ENCODE measurements around the gene SERPINA3. TPM values are rescaled to one million over a fixed set of nuclear protein-coding genes. Genes with fewer than 3 reads are reported as not detected.
"Not testable (repeated sequence)": the region's sequence is repeated elsewhere in the genome, so short reads cannot be mapped to it uniquely, and the experiment has no call there.

Gene SERPINA3
- total and polyA plus RNA-seq, 11 donors: 2.7 to 205 (median 23.6) TPM

DNA sequence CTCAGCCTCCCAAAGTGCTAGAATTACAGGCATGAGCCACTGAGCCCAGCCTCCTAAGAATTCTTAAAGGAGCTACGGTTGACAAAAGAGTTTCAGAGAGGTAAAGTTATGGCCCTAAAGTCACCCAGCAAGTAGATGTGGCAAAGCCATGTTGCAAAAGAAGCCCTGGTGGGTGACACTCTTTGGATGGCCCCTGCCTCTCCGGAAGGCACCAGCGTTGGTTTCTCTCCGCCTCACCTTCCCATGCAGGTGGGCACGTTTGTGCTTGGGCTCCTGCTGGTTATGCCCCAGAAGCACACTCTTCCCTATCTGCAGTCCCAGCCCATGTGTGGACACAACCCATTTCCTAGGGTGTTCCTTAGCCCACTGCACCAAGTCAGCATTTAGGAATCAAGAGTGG lies 9.5 kb upstream of the SERPINA3 start:
- WGBS, 4 donors: 79 to 91% (median 89%) methylated on average over 5 of the region's 5 CpGs; no CpG with 5 or more reads in 1 of the 4 donors
- no peaks in the 10 kb centered on the region for H3K9me3 ChIP-seq
- H3K27ac ChIP-seq: peak overlapping the region in 9 of 12 donors; percentile 53 to 79 (median 64)
- TF ChIP-seq, protein P1, sequence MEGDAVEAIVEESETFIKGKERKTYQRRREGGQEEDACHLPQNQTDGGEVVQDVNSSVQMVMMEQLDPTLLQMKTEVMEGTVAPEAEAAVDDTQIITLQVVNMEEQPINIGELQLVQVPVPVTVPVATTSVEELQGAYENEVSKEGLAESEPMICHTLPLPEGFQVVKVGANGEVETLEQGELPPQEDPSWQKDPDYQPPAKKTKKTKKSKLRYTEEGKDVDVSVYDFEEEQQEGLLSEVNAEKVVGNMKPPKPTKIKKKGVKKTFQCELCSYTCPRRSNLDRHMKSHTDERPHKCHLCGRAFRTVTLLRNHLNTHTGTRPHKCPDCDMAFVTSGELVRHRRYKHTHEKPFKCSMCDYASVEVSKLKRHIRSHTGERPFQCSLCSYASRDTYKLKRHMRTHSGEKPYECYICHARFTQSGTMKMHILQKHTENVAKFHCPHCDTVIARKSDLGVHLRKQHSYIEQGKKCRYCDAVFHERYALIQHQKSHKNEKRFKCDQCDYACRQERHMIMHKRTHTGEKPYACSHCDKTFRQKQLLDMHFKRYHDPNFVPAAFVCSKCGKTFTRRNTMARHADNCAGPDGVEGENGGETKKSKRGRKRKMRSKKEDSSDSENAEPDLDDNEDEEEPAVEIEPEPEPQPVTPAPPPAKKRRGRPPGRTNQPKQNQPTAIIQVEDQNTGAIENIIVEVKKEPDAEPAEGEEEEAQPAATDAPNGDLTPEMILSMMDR (IDR thresholded peaks at IDR 0.05): no peak
- no peak for TF ChIP-seq POLR2A (IDR thresholded peaks at IDR 0.05)
- peaks cover 3 to 44% (median 23%) of the 10 kb centered on the region in 12 donors for H3K4me1 ChIP-seq
- no peak overlapping the region for H3K4me3 ChIP-seq
- intact Hi-C loops (cut with DNase I): no loop called here
- no peaks in the 10 kb centered on the region for H3K36me3 ChIP-seq
- no peak for DNase-seq
- H3K27me3 ChIP-seq: no peaks in the 10 kb centered on the region
- ATAC-seq: no peak

DNA sequence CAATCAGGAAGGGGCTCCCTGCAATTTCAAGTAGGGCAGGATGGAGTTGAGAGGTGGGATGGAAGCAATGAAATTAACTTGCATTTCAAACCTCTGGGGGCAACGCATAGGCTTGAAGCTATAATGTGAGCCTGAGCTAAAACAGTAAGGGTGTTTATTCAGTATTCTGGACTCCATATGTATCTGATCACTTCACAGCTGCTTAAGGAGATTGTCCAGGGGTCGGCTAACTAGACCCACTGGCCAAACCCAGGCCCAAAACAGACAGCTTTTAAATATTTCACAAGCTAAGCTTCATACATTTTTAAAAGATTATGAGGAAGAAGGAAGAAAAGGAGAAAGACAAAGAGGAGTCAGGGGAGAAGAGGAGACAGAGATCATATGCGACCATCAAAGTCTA lies 6.8 kb upstream of the SERPINA3 start:
- H3K4me1 ChIP-seq: peaks cover 0 to 23% (median 9%) of the 10 kb centered on the region in 12 donors
- ATAC-seq (no peak), DNase-seq (no peak)
- no peak for TF ChIP-seq POLR2A (IDR thresholded peaks at IDR 0.05)
- intact Hi-C loops (cut with DNase I): no loop called here
- WGBS, 4 donors: 56 to 82% (median 77%) methylated on average over 3 of the region's 3 CpGs
- no peak overlapping the region for H3K4me3 ChIP-seq
- H3K36me3 ChIP-seq: no peaks in the 10 kb centered on the region
- no peak overlapping the region for H3K27ac ChIP-seq
- peaks cover 0 to 3% (median 0%) of the 10 kb centered on the region in 12 donors for H3K9me3 ChIP-seq
- no peaks in the 10 kb centered on the region for H3K27me3 ChIP-seq

DNA sequence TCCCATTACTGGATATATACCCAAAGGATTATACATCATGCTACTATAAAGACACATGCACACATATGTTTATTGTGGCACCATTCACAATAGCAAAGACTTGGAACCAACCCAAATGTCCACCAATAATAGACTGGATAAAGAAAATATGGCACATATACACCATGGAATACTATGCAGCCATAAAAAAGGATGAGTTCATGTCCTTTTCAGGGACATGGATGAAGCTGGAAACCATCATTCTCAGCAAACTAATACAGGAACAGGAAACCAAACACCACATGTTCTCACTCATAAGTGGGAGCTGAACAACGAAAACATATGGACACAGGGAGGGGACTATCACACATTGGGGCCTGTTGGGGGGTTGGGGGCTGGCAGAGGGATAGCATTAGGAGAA lies 3.2 kb upstream of the SERPINA3 start:
- H3K4me1 ChIP-seq: peaks cover 0 to 10% (median 0%) of the 10 kb centered on the region in 12 donors
- H3K27ac ChIP-seq; H3K9me3 ChIP-seq; H3K36me3 ChIP-seq; ATAC-seq; H3K4me3 ChIP-seq; H3K27me3 ChIP-seq; DNase-seq; intact Hi-C loops (cut with DNase I): not testable (repeated sequence)
- WGBS, 4 donors: 75 to 77% (median 76%) methylated on average over 1 of the region's 1 CpG

DNA sequence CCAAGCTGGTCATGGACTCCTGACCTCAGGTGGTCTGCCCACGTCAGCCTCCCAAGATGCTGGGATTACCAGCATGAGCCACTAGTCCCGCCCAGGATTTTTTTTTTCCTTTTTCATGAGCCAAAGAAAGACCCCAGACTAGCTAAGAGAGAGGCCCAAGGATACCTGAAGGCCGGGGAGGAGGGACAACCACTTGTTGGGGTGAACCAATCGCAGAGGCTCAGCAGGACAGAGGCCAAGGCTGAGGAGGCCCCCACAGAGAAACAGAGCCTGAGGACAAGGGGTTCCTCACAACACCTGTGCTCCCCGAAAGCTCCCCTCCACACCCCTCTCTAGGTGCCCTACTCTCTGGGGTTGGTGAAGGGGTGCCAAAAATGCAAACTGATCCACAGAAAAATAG lies 1.0 kb upstream of the SERPINA3 start:
- Histone ChIP-seq H3K4me1 (peaks cover 0 to 10% (median 0%) of the 10 kb centered on the region in 12 donors), H3K27ac (no peak overlapping the region), H3K4me3 (no peak overlapping the region), H3K9me3 (peaks cover 0 to 3% (median 0%) of the 10 kb centered on the region in 12 donors), H3K27me3 (no peaks in the 10 kb centered on the region), H3K36me3 (no peaks in the 10 kb centered on the region)
- TF ChIP-seq POLR2A (IDR thresholded peaks at IDR 0.05): no peak
- TF ChIP-seq, protein P1 (IDR thresholded peaks at IDR 0.05): no peak
- 75 to 86% (median 82%) methylated on average over 5 of the region's 5 CpGs for WGBS, 4 donors
- intact Hi-C loops (cut with DNase I): no loop called here
- DNase-seq (no peak), ATAC-seq (no peak)

DNA sequence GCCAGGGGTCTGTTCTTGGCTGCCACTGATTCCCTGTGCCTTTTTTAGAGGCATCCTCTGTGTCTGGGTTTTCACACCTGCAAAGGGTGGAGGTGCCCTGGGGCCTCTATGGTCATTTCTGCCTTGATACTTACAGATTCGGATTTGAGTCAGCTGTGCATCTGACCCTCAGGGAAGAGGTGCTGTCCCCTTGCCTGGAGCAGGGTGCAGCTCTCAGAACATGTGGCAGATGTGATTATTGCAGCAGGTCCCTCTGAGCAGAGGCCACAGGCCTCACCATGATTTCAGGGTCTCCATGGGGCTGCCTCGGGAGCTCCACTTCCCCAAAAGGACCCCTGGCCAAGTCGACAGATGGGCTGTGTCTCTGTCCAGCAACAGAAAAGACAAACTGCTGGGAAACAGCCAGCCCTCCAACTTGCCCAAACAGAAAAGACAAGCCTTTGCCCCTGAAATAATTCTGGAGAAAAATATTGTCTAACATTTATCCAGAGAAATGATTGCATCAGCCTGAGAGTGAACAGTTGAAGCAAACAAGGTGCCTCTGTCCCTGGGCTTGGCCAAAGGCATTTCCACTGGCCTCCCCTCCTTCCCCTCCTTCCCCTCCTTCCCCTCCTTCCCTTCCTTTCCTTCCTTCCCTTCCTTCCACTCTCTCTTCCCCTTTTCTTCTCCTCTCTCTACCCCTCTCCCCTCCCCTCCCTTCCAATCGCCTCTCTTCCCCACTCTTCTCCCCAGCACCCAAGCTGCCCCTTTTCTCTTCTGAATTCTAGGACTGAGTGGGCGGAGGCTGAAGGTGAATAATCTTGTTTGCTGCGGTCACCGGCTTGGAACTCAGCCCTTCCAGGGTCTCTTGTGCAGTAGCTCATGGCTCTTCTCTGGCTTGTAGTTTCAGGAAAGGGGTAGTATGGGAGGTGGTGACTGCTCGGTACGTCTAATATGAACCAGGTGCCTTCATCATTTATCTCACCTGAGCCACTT lies 676 bp downstream of the SERPINA3 start:
- WGBS, 4 donors: 51 to 55% (median 51%) methylated on average over 8 to 9 of the region's 9 CpGs
- peaks cover 0 to 10% (median 0%) of the 10 kb centered on the region in 12 donors for H3K4me1 ChIP-seq
- H3K4me3 ChIP-seq: peak overlapping the region in 3 of 12 donors; percentile 20 to 32 (median 20)
- peaks cover 0 to 12% (median 7%) of the 10 kb centered on the region in 12 donors for H3K9me3 ChIP-seq
- ATAC-seq (peak; percentile 33 to 42 (median 38)), DNase-seq (peak in 1 of 5 donors; percentile 62)
- intact Hi-C loops (cut with DNase I): no loop called here
- peak overlapping the region in 7 of 12 donors; percentile 40 to 66 (median 50) for H3K27ac ChIP-seq
- no peaks in the 10 kb centered on the region for H3K27me3 ChIP-seq
- TF ChIP-seq POLR2A (IDR thresholded peaks at IDR 0.05): no peak
- TF ChIP-seq, protein P1 (IDR thresholded peaks at IDR 0.05): no peak
- no peaks in the 10 kb centered on the region for H3K36me3 ChIP-seq
